Measurements from ENCODE around the gene CFAP90. TPM values are rescaled to one million over a fixed set of nuclear protein-coding genes. Genes with fewer than 3 reads are reported as not detected.

Gene CFAP90
- total RNA-seq, 1 donor from 2014 or later = not detected

GRCh38 chr5:7857361-7857760 lies 6.4 kb upstream of the CFAP90 start:
- TF ChIP-seq CTCF (IDR thresholded peaks at IDR 0.05) (no peak), EZH2 (IDR thresholded peaks at IDR 0.05) (no peak), EZH2phosphoT487 (IDR thresholded peaks at IDR 0.05) (no peak)
- H3K4me2 ChIP-seq = no peak overlapping the region

GRCh38 chr5:7856855-7857254 lies 5.9 kb upstream of the CFAP90 start:
- H3K9me3 Mint-ChIP-seq = no peaks in the 10 kb centered on the region
- H3K9me3 ChIP-seq (ENCODE audit: low read depth) = no peaks in the 10 kb centered on the region
- peaks cover 3% of the 10 kb centered on the region for H3K27me3 Mint-ChIP-seq (ENCODE audit: insufficient read depth, low read depth)
- peaks cover 11% of the 10 kb centered on the region for H3K36me3 Mint-ChIP-seq
- H3K9ac ChIP-seq = no peak overlapping the region
- no peak overlapping the region for H3K4me2 ChIP-seq
- H3K27ac ChIP-seq = no peak overlapping the region
- H3K27me3 ChIP-seq = no peaks in the 10 kb centered on the region
- H3K4me3 Mint-ChIP-seq = no peak overlapping the region
- H3K79me2 ChIP-seq (ENCODE audit: low read depth) = no peaks in the 10 kb centered on the region
- no peak overlapping the region for H2AFZ ChIP-seq (replicated peaks)
- H3K4me3 ChIP-seq = no peak overlapping the region
- no peak for TF ChIP-seq EZH2 (IDR thresholded peaks at IDR 0.05)
- peak; percentile 87 for TF ChIP-seq CTCF (IDR thresholded peaks at IDR 0.05)
- TF ChIP-seq EZH2phosphoT487 (IDR thresholded peaks at IDR 0.05) = no peak
- DNase-seq (ENCODE audit: low spot score) = peak; percentile 68
- H3K27ac Mint-ChIP-seq = no peak overlapping the region
- H4K20me1 ChIP-seq (ENCODE audit: low read depth) = no peaks in the 10 kb centered on the region
- no peaks in the 10 kb centered on the region for H3K36me3 ChIP-seq
- H3F3A ChIP-seq (ENCODE audit: low read depth) = peaks cover 6% of the 10 kb centered on the region
- peaks cover 8% of the 10 kb centered on the region for H3K4me1 Mint-ChIP-seq
- H3K4me1 ChIP-seq = no peaks in the 10 kb centered on the region

More at GRCh38 chr5:7857361-7857760, 6.4 kb upstream of the CFAP90 start:
- H3K27me3 ChIP-seq = no peaks in the 10 kb centered on the region
- no peak for DNase-seq (ENCODE audit: low spot score)
- Mint-ChIP-seq H3K4me3 (no peak overlapping the region), H3K36me3 (peaks cover 12% of the 10 kb centered on the region), H3K9me3 (no peaks in the 10 kb centered on the region), H3K27me3 (ENCODE audit: insufficient read depth, low read depth) (no peaks in the 10 kb centered on the region), H3K27ac (no peak overlapping the region), H3K4me1 (peaks cover 7% of the 10 kb centered on the region)
- H3K9me3 ChIP-seq (ENCODE audit: low read depth) = no peaks in the 10 kb centered on the region
- no peaks in the 10 kb centered on the region for H3K79me2 ChIP-seq (ENCODE audit: low read depth)
- H3K4me1 ChIP-seq = no peaks in the 10 kb centered on the region
- no peak overlapping the region for H3K27ac ChIP-seq
- no peak overlapping the region for H2AFZ ChIP-seq (replicated peaks)
- no peaks in the 10 kb centered on the region for H3K36me3 ChIP-seq
- H4K20me1 ChIP-seq (ENCODE audit: low read depth) = no peaks in the 10 kb centered on the region
- no peak overlapping the region for H3K4me3 ChIP-seq
- H3K9ac ChIP-seq = no peak overlapping the region
- H3F3A ChIP-seq (ENCODE audit: low read depth) = peaks cover 6% of the 10 kb centered on the region

GRCh38 chr5:7855611-7856010 lies 4.7 kb upstream of the CFAP90 start:
- H2AFZ ChIP-seq (replicated peaks) = no peak overlapping the region
- no peak for DNase-seq (ENCODE audit: low spot score)
- no peaks in the 10 kb centered on the region for H3K36me3 ChIP-seq
- H3F3A ChIP-seq (ENCODE audit: low read depth) = peaks cover 19% of the 10 kb centered on the region
- no peak overlapping the region for H3K4me2 ChIP-seq
- H3K4me1 ChIP-seq = no peaks in the 10 kb centered on the region
- Mint-ChIP-seq H3K4me1 (peaks cover 13% of the 10 kb centered on the region), H3K9me3 (peaks cover 2% of the 10 kb centered on the region), H3K27me3 (ENCODE audit: insufficient read depth, low read depth) (peaks cover 4% of the 10 kb centered on the region), H3K4me3 (no peak overlapping the region), H3K27ac (peak overlapping the region; percentile 38), H3K36me3 (peaks cover 9% of the 10 kb centered on the region)
- no peak overlapping the region for H3K9ac ChIP-seq
- no peaks in the 10 kb centered on the region for H4K20me1 ChIP-seq (ENCODE audit: low read depth)
- no peaks in the 10 kb centered on the region for H3K79me2 ChIP-seq (ENCODE audit: low read depth)
- no peak overlapping the region for H3K27ac ChIP-seq
- no peaks in the 10 kb centered on the region for H3K9me3 ChIP-seq (ENCODE audit: low read depth)
- no peaks in the 10 kb centered on the region for H3K27me3 ChIP-seq
- TF ChIP-seq CTCF (IDR thresholded peaks at IDR 0.05) (no peak), EZH2 (IDR thresholded peaks at IDR 0.05) (no peak), EZH2phosphoT487 (IDR thresholded peaks at IDR 0.05) (no peak)
- no peak overlapping the region for H3K4me3 ChIP-seq

All from neural progenitor cell (in vitro differentiated cells).